ENCODE results near the gene ATP8A2.
"Not testable (repeated sequence)": the region's sequence is repeated elsewhere in the genome, so short reads cannot be mapped to it uniquely, and the experiment has no call there.

Gene ATP8A2

DNA sequence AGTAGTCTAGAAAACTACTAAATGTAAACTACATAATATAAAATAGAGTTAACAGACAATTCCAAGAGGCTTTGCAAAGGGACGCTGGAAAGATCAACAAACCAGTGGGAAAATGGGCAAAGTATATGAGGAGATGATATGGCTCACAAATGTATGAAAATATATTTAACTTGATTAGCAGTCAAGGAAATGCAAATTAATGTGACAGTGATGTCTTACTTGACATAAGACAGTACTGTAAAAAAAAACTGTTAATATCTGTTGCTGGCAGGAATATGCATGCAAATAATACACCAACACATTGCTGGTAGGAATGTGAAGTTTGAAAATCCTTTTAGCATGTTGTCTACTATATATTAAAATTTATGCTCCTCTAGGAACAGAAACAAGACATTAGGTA lies 136.1 kb downstream of the ATP8A2 start:
- in situ Hi-C loops (cut with MboI; ENCODE audit: low pct_unique_long_range_greater_than_20kb, low sequenced_read_pairs) = no loop called here
- DNase-seq = no peak

DNA sequence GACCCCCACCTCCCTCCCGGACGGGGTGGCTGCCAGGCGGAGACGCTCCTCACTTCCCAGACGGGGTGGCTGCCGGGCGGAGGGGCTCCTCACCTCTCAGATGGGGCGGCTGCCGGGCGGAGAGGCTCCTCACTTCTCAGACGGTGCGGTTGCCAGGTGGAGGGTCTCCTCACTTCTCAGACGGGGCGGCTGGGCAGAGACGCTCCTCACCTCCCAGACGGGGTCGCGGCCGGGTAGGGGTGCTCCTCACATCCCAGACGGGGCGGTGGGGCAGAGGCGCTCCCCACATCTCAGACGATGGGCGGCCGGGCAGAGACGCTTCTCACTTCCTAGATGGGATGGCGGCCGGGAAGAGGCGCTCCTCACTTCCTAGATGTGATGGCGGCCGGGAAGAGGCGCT lies 141.3 kb downstream of the ATP8A2 start:
- in situ Hi-C loops (cut with MboI; ENCODE audit: low pct_unique_long_range_greater_than_20kb, low sequenced_read_pairs) = not testable (repeated sequence)

DNA sequence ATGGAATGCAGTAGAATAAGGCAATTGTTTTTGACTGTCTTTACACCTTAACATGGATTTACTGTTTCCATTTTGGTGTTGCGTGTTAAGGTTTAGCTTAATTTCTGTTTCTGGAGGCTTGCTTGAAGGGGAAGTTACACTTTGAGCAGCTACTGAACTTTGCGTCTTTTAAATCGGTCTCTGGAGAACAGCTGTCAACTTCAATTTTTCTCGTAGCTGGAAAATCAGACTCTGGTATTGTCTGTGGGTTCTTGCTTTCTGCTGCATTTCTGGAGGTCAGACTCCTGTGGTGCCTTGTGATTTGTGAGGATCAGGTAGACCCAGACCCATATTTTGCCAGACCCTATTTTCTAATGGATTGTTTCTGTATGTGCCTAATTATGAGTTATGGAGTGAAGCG lies 146.7 kb downstream of the ATP8A2 start:
- in situ Hi-C loops (cut with MboI; ENCODE audit: low pct_unique_long_range_greater_than_20kb, low sequenced_read_pairs) = no loop called here
- DNase-seq = no peak

More for the DNA sequence above, 141.3 kb downstream of the ATP8A2 start:
- DNase-seq = not testable (repeated sequence)

DNA sequence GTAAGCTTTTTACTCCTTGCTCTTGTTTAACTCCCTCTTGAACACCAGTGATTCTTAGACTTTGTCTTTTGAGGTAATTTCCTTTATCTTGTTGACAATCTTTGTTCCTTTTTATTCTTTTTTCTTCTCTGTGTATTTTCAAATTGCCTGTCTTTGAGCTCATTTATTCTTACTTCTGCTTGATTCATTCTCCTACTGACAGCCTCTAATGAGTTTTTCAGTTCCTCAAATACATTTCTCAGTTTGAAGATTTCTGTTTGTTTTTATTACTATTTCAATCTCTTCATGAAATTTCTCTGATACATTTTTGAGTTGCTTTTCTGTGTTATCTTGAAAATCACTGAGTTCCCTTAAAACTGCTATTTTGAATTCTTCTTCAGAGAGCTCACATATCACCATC lies 154.1 kb downstream of the ATP8A2 start:
- in situ Hi-C loops (cut with MboI; ENCODE audit: low pct_unique_long_range_greater_than_20kb, low sequenced_read_pairs) = no loop called here
- no peak for DNase-seq

DNA sequence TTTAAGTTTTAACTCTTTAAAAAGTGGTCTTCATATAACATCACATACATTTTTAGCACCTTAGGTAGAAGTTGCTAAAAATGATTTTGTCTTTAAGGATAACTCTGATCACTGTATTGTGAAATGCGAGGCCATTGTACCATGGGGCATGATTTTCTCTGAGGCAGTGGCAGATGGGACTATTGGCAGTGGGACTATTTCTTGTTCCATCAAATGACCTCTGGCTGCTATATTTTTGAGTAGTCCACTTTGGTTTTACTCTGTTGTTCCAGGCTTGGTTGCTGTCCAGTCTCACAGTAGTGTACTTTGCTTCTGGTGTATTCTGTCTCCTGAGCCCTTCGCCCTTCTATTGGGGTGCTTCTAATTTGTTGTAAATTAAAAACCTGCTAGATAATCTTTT lies 156.5 kb downstream of the ATP8A2 start:
- no peak for DNase-seq
- in situ Hi-C loops (cut with MboI; ENCODE audit: low pct_unique_long_range_greater_than_20kb, low sequenced_read_pairs) = no loop called here

DNA sequence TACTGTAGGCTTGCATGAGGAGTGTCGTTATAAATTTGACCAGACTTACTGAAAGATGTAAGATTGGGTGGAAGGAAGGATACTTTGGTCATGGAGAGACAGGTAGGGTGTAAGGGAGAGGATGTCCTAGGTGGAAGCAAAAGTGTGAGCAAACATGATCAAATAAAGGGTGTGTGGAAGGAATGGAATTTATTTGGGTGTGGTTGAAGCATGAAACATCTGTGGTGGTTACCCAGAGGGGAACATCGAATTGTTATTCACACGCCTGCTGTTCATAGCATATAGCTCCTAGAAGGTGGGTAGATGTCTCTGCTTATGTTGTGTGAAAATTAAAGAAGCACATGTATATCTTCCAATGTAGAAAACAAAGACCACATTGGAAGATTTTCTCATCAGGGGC lies 157.7 kb downstream of the ATP8A2 start:
- no peak for DNase-seq

DNA sequence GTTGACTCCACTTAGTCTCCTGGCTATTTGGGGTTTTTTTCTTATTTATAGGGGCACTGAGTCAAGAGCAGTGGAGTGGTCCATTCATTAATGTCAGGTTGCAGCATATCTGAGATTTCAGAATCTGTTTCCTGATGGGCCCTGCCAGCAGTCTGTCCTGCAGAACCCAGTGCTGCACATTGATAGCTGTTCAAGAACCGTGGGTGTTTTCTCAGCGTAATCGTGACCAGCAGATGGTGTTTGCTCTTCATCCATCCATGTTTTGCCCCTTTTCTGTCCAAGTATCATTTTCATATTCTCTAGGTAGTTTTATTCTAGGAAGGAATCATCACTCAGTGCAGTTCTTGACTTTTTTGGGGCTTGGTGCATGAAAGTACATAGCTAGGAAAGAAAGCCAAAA lies 166.5 kb downstream of the ATP8A2 start:
- in situ Hi-C loops (cut with MboI; ENCODE audit: low pct_unique_long_range_greater_than_20kb, low sequenced_read_pairs) = no loop called here
- DNase-seq = no peak

More for the DNA sequence above, 157.7 kb downstream of the ATP8A2 start:
- in situ Hi-C loops (cut with MboI; ENCODE audit: low pct_unique_long_range_greater_than_20kb, low sequenced_read_pairs) = no loop called here

DNA sequence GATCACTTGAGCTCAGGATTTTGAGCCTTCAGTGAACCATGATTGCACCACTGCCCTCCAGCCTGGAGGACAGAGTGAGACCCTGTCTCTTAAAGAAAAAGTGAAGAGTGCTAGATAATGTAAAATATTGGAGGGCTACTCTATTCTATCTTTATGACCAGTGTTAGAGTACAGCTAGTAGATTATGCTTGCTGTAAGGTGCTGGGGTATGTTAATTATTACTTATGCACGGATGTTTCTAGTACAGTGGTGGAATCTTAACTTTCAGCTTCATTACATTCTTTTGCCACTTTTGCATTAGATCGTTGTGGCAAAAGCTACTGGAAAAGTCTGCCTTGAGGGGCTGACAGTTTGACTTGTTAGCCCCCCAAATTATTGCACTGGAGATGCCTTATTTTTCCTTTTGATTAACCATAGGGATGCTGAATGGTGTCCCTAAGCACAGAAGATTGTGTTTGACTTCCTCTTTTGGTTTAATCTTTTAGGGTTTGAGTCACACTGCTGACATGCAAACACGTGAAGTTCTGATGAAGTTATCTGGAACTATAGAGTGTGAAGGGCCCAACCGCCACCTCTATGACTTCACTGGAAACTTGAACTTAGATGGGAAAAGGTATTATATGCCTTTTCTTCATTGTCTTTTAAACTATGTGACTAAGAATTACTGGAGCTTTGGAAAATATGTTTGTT lies 169.8 kb downstream of the ATP8A2 start:
- in situ Hi-C loops (cut with MboI; ENCODE audit: low pct_unique_long_range_greater_than_20kb, low sequenced_read_pairs) = no loop called here
- DNase-seq = no peak

DNA sequence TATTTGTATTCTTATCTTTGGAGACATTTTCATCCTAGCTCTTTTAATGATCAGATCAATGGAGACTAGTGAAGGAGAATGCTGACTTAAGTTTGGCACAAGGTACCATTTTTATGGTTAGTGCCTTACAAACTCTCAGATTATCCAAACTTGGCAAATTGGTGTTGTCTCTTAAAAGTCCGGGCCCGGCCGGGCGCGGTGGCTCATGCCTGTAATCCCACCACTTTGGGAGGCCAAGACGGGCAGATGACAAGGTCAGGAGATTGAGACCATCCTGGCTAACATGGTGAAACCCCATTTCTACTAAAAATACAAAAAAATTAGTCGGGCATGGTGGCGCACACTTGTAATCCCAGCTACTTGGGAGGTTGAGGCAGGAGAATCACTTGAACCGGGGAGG lies 177.2 kb downstream of the ATP8A2 start:
- DNase-seq; in situ Hi-C loops (cut with MboI; ENCODE audit: low pct_unique_long_range_greater_than_20kb, low sequenced_read_pairs): not testable (repeated sequence)

DNA sequence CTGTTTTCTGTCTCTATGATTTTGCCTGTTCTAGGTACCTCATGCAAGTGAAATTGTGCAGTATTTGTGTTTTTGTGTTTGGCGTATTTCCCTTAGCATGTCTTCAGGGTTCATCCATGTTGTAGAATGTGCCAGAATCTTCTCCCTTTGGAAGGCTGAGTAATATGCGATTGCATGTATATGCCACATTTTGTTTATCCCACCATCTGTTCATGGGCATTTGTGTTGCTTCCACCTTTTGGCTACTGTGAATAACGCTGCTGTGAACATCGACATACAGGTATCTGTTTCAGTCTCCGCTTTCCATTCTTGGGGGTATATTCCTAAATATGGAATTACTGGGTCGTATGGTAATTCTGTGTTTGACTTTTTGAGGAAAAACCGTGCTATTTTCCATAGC lies 190.0 kb downstream of the ATP8A2 start:
- DNase-seq = no peak
- in situ Hi-C loops (cut with MboI; ENCODE audit: low pct_unique_long_range_greater_than_20kb, low sequenced_read_pairs) = no loop called here

DNA sequence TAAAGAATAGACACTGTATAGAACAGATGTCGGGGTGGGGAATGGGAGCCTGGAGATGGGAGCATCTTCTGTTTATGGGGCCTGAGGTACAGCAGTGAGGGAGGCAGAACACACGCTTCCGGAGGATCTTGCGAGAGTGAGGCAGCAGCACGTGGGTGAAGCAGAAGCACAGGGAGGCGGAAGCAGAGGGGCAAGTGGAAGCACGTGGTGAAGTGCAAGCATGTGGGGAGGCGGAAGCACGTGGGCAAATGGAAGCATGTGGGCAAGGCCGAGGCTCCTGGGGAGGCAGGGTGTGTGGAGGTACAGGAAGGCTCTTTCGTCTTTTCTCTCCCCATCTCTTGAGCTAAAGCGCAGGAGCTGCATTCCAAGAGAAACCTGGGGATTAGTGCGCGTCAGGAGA lies 198.4 kb downstream of the ATP8A2 start:
- in situ Hi-C loops (cut with MboI; ENCODE audit: low pct_unique_long_range_greater_than_20kb, low sequenced_read_pairs) = no loop called here
- no peak for DNase-seq

DNA sequence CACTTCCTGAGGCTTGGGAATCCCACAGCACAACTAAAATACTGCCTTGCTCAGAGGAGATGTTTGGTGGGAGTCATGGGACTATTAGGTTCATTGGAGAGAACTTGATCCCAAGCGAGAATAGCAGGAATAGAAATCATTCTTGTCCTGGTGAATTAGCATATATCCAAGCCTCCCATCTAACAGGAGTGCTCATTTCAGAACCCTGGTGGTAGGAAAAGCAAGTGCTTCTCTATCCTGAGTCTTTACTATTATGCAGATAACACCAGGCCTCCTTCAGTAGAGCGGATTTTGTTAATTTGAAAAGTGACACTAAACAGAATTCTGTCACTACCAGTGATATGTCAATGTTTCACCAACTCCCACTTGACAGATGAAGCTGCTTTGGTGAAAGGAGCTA lies 199.5 kb downstream of the ATP8A2 start:
- no peak for DNase-seq
- in situ Hi-C loops (cut with MboI; ENCODE audit: low pct_unique_long_range_greater_than_20kb, low sequenced_read_pairs) = no loop called here

DNA sequence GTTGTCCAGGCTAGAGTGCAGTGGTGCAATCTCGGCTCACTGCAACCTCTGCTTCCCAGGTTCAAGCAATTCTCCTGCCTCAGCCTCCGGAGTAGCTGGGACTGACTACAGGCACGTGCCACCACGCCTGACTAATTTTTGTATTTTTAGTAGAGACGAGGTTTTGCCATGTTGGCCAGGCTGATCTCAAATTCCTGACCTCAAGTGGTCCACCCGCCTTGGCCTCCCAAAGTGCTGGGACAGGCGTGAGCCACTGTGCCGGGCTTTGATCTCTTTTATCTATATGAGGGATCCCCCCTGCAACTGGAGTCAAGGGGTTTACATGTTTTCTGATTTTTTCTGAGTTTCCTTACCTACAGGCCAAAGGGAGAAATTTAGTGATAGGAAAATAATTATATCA lies 200.4 kb downstream of the ATP8A2 start:
- DNase-seq = not testable (repeated sequence)

DNA sequence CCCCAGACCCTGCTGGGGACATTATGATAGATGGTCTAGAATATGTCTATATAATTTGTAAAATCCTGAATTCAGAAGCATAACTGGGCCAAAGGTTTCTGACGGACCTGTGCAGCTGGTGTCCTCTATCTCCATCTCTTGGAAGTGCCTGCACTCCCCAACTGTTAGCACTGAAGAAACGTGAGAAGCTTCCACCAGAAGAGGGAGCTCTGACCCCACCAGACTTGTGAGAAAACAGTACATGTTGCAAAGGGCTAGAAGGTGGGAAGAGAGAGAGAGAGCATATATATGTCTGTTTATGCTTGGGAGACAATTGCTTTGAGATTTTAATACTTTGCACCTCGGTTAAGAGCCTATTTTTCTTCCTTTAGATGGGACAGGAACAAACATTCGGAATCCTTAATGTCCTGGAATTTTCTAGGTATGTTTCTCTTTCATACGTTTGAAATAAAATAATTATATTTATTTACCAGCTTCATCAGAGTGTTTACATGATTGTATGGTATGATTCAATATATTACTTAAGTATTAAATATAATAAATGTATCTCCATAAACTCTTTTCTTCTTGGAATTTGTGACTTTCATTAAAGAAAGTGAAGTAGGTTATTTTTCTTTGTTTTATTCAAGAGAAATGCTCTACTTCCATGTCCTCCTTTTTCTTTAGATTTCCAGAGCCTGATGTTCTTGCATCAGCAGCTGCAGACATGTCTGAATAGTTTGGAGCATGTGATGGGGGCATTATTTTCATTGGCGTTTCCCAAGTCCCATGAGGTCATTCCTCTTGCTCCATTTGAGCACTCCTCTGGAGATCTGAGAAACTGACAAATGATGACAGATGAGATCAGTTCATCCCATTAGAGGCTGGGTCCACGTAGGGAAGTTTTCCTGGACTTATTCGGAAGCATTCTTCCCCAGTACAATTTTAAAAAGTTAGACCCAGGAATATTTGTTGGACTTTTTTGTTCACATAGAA lies 202.9 kb downstream of the ATP8A2 start:
- in situ Hi-C loops (cut with MboI; ENCODE audit: low pct_unique_long_range_greater_than_20kb, low sequenced_read_pairs) = no loop called here
- DNase-seq = peak; percentile 85

More for the DNA sequence above, 200.4 kb downstream of the ATP8A2 start:
- in situ Hi-C loops (cut with MboI; ENCODE audit: low pct_unique_long_range_greater_than_20kb, low sequenced_read_pairs) = not testable (repeated sequence)

DNA sequence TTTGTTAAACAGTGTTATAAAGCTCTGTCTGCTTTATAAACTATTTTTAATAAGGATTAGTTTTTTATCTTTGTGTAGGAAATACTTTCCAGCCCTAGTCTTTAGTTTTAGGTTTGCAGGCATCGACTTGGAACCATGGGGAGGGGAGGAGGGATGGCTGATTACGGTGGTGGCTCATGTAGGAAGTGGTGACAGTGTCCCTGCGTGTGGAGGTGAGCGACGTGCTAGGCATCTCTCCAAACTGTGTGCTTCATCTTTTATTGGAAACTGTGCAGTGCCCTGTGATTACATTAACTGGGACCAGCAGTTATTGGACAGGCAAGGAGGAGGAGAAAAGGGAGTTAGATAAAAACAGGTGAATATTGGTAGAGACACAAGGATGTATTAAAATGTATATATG lies 203.8 kb downstream of the ATP8A2 start:
- no peak for DNase-seq
- in situ Hi-C loops (cut with MboI; ENCODE audit: low pct_unique_long_range_greater_than_20kb, low sequenced_read_pairs) = no loop called here

DNA sequence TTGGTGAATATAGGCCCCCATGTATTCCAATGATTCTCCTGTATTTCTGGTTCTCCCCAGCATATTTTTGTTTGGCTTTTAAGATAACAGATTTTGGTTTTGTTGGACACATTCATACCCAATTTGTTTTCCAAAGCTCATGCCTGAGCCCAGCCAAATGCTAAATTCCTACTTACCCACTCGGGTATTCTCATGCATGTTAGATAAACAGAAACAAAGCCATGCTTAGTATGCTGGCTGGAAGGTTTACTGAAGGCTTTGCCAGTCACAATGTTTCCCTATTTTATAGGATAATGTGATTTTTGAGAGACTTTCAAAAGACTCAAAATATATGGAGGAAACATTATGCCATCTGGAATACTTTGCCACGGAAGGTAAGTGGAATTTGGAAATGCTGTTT lies 206.8 kb downstream of the ATP8A2 start:
- no peak for DNase-seq
- in situ Hi-C loops (cut with MboI; ENCODE audit: low pct_unique_long_range_greater_than_20kb, low sequenced_read_pairs) = no loop called here

DNA sequence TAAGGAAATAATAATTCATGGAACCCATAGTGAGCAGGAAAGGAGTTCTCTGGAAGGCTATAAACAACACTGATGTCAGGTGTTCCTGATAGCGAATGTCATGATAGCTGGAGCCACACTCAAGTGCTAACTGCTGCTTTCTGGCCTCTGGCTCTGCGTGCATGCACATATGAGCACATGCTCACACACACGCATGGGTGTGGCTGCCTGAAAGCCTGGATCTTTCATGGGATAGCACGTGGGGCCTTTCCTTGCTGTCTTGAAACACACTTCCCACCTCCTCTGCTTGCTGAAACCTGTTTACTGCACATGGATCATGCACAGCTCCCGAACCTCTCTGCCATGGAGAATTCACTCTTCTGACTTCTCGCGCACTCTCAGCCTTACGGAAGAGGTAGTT lies 207.4 kb downstream of the ATP8A2 start:
- in situ Hi-C loops (cut with MboI; ENCODE audit: low pct_unique_long_range_greater_than_20kb, low sequenced_read_pairs) = no loop called here
- DNase-seq = no peak

DNA sequence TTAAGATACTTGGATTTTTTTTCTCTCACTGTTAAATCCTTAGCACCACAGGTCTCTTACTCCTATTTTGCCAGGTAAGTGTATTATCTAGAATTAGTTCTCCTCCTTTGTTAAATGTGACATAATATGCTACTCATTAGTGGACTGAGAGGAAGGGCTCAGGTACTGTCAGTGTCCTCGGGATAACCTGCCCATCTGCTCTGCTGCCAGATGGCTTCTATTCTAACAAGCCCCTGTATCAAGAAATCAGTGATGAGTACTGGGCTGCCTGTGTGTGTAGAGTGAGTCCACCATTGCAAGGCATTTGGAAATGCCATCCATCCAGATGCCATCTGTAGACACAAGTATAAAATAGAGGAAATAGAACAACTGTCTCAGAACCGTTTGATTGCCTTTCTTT lies 209.6 kb downstream of the ATP8A2 start:
- in situ Hi-C loops (cut with MboI; ENCODE audit: low pct_unique_long_range_greater_than_20kb, low sequenced_read_pairs) = no loop called here
- no peak for DNase-seq

DNA sequence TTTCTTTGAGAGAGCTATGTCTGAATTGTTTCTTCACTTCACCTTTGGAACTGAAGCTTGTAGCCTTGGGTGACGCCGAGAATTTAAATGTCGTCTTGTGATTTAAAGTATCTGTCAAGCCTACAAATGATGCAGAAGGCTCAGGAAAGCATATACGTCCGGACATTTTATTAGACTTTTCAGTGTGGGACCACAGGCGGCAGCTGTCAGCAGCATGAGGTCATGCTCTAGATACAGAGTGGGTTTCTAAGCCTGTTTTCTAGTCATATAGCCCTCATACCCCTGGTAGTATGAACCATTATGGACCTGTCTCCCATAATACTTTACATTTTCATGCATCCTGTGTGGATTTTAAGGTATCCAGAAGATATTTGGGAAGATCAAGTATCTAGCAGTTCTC lies 212.3 kb downstream of the ATP8A2 start:
- in situ Hi-C loops (cut with MboI; ENCODE audit: low pct_unique_long_range_greater_than_20kb, low sequenced_read_pairs) = no loop called here
- no peak for DNase-seq

DNA sequence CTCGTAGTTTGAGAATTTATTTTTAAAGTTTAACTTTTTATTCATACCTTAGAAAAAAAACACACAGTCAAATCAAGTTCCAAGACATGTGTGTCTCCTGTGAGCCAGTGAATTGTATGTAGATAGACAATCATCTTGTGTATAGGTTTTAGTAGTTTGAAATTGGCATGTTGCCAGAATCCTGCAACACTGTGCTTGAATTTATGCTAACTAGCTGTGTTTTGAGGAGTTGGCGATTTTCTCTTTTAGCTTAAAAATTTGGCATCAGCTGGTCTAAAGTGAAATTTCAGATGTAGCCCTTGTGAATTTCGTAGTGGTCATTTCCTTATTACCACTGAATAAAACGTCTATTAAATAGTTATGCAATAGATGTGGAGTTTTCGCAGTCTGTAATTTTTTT lies 213.2 kb downstream of the ATP8A2 start:
- DNase-seq = no peak
- in situ Hi-C loops (cut with MboI; ENCODE audit: low pct_unique_long_range_greater_than_20kb, low sequenced_read_pairs) = no loop called here

Data from KBM-7 (cell line).